Prostate gland (tissue), 2 donors: Measurements from ENCODE around the gene NLRP11.

Experiments
- POLR2A ChIP-seq: fragments of 450-650 bp; IDR thresholded peaks from one replicate; pipeline ENCODE4 v1.6.1; 2016; ENCODE audit warnings: antibody characterized with exemption, mild to moderate bottlenecking
- TF ChIP-seq, protein P1 (sequence below), 4 experiments: fragments of 200-600 bp in 2 of 4; fragments of 450-650 bp in 2 of 4; sonication (generic) in 2 of 4; IDR thresholded peaks; 1 replicate in 3 of 4; 2 replicates in 1 of 4; pipeline ENCODE4 v1.5.1; 2016 to 2019; ENCODE audit warnings: antibody characterized with exemption in 4 of 4, mild to moderate bottlenecking in 2 of 4, moderate library complexity in 2 of 4

DNA sequence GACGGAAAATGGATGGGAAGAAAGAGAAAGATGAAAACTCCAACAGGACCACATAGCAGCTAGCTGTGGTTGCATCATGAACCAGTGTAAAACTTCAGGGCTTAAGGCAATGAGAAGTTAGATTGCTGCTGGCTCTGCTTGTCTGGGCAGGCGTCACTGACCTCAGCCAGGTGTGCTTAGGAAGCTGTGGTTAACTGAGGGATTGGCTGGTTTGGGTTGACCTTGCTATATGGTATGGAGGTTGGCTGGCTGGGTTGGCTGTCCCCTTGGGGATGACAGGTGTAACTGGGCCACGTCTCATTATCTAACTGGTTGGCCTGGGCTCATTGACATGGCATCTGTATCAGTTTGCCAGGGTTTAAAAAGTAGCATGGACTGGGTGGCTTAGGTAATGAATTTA, 45.4 kb upstream of the NLRP11 start:
- no peak for TF ChIP-seq POLR2A
- TF ChIP-seq, protein P1, sequence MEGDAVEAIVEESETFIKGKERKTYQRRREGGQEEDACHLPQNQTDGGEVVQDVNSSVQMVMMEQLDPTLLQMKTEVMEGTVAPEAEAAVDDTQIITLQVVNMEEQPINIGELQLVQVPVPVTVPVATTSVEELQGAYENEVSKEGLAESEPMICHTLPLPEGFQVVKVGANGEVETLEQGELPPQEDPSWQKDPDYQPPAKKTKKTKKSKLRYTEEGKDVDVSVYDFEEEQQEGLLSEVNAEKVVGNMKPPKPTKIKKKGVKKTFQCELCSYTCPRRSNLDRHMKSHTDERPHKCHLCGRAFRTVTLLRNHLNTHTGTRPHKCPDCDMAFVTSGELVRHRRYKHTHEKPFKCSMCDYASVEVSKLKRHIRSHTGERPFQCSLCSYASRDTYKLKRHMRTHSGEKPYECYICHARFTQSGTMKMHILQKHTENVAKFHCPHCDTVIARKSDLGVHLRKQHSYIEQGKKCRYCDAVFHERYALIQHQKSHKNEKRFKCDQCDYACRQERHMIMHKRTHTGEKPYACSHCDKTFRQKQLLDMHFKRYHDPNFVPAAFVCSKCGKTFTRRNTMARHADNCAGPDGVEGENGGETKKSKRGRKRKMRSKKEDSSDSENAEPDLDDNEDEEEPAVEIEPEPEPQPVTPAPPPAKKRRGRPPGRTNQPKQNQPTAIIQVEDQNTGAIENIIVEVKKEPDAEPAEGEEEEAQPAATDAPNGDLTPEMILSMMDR (IDR thresholded peaks at IDR 0.05): no peak
